HFF-Myc (cell line): ENCODE measurements around the gene SEC31A.
"Not testable (repeated sequence)": the region's sequence is repeated elsewhere in the genome, so short reads cannot be mapped to it uniquely, and the experiment has no call there.

Experiments used
- DNase-seq: peaks from one replicate; pipeline ENCODE4 v3.0.0-alpha.2; 2011; ENCODE audit warnings: low read depth; ENCODE audit errors: extremely low read depth
- H3K4me3 ChIP-seq: replicated peaks from 2 replicates; pipeline ENCODE4 v1.5.1; 2011; ENCODE audit warnings: low read depth, mild to moderate bottlenecking, control low read depth, low read length
- TF ChIP-seq, protein P1 (sequence below): IDR thresholded peaks from 2 replicates; pipeline ENCODE4 v1.5.1; 2012; ENCODE audit warnings: mild to moderate bottlenecking, low read depth, low read length, control low read depth; ENCODE audit errors: missing control alignments

The SEC31A gene

DNA sequence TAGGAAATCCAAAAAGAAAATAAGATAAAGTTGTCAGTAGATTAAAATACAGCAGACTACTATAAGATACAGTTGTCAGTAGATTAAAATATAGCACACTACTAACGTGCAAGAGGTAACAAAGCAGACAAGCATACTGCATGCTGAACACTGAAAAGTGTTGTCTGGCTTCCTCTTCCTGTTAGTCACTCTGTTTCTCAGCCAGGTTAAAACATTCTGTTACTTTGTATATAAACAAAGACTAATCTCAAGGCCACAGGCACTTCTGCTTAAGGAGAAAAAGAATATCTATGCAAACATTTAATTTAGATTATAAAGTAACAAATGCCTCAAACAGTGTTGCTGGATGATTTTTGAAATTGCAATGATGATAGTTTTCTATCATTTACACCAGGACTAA, 51.3 kb downstream of the SEC31A start:
- no peak overlapping the region for H3K4me3 ChIP-seq
- no peak for DNase-seq
- TF ChIP-seq, protein P1, sequence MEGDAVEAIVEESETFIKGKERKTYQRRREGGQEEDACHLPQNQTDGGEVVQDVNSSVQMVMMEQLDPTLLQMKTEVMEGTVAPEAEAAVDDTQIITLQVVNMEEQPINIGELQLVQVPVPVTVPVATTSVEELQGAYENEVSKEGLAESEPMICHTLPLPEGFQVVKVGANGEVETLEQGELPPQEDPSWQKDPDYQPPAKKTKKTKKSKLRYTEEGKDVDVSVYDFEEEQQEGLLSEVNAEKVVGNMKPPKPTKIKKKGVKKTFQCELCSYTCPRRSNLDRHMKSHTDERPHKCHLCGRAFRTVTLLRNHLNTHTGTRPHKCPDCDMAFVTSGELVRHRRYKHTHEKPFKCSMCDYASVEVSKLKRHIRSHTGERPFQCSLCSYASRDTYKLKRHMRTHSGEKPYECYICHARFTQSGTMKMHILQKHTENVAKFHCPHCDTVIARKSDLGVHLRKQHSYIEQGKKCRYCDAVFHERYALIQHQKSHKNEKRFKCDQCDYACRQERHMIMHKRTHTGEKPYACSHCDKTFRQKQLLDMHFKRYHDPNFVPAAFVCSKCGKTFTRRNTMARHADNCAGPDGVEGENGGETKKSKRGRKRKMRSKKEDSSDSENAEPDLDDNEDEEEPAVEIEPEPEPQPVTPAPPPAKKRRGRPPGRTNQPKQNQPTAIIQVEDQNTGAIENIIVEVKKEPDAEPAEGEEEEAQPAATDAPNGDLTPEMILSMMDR: no peak

DNA sequence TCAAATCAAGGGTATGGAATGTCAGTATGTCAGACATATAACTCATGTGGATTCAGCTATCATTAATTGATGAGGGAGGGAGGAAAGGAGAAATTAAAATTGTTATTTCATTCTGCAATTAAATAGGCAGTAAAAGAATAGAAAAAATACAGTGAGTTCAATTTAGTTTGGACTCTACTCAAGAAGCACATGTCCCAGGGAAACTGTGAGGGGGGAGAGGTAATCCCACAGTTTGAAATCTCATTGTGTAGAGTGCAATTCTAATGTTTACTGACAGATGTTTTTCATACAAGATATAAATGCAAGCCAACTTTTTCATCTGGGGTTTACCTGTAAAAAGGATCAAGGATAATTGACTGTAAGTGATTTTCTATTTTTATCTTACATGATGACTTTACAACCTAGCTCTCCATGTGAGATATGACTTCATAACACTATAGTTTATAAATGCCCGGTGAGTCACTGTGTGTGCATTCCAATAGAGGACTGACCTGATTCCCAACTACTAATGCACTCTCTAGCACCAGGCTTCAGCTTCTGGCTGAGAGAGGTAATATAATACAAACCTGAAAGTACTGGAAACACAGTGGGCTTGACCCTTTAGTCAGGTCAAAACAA, 57.1 kb downstream of the SEC31A start:
- TF ChIP-seq, protein P1: no peak
- H3K4me3 ChIP-seq: no peak overlapping the region
- DNase-seq: peak; percentile 74

DNA sequence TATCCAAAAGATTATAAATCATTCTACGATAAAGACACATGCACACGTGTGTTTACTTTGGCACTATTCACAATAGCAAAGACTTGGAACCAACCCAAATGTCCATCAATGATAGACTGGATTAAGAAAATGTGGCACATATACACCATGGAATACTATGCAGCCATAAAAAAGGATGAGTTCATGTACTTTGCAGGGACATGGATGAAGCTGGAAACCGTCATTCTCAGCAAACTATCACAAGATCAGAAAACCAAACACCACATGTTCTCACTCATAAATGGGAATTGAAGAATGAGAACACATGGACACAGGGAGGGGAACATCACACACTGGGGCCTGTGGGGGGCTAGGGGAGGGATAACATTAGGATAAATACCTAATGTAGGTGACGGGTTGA, 57.9 kb downstream of the SEC31A start:
- H3K4me3 ChIP-seq, DNase-seq: not testable (repeated sequence)

DNA sequence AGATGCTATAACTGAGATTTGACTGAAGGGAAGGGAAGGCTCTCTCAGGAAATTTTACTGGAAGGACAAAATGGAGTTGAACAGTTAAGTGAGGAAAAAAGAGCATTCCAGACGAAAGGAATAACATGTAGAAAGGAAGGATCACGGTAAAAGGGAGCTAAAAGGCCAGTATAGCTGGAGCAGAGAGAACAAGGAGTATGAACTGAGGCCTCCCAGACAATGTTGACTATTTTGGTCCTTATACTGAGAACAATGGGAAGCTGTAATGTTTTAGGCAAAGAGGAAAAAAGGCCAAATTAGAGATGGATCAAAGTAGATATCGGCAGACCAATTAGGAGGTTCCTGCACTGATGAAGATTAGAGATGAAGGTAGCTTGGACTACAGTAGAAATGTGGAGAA, 65.5 kb downstream of the SEC31A start:
- H3K4me3 ChIP-seq: no peak overlapping the region
- TF ChIP-seq, protein P1: no peak
- no peak for DNase-seq

DNA sequence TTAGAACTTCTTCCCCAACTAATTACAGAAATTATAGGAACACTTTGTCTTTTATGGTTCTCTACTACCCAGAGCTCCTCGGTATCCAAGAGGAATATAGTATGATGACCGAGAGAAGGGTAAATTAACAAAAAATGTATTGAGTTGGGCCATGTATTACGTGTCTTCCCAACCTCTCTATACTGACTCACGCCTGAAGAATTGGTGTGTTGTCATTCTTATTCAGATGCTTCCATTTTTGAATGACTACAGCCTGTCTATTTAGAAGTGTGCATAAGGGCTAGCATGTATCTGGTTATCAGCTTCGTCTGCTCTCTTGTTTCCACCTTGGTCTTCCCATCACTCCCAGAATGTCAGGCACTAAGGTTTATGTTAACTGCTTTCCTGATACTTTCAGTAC, 67.9 kb downstream of the SEC31A start:
- no peak overlapping the region for H3K4me3 ChIP-seq
- TF ChIP-seq, protein P1: no peak
- no peak for DNase-seq

DNA sequence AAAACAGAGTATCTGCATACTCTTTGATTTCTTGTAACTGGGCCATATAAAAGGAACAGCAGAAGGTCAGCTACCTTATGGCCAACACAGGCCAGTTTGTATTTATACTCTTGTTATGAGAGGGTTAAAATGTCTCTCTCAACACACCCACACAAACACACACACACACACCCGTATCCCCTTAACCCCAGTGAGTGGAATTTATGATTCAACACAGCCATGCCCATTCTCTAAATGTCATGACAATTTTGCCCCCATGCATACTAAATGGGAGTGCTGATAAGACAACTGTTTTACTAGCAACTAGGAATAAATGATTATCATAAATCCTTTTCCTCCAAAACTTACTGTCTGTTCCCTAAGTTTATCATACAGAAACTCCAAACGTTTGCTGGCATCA, 70.3 kb downstream of the SEC31A start:
- DNase-seq: no peak
- H3K4me3 ChIP-seq: no peak overlapping the region
- TF ChIP-seq, protein P1: no peak

DNA sequence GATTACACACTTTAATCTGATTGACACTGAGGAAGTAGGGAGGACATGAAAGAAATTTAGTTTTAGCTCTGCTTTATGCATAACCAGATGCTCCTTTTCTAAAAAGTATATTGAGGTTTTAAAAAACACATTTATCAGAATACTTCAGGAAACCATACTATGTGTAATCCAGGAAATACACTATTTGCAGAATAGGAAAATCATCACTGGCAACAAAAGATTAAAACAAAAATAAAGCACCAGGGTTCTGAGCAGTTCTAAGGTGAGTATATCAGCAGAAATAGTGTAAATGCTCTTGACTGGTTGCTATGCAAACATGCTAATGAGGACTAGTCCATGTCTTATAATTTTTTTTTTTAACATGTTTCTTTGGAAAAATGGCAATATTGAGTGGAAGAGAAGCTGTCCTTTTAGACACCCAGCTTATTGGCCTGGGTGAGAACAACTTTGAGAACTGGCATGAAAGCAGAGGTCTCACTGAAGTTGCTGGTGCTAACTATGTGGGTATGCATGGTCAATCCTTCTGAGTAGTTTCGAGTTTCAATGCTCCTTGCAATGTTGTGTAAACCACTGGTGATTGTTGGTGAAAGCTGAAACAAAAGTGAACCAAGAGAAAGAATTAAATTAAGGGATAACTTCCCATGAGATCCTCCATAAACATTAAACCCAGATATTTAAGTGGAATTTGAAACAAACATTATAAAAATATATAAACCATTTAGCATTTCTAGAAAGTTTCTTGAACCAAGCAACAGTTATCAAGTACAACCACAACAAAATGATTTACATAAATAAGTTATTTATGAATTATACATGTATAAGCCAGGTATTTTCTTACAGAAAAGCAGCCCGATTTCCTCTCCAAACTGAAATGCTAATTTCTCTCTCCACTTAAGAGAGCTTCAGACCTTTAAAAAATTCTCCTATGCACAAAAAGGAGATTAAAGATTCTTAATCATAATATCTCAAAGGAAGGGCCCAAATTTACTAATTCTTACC, 72.0 kb downstream of the SEC31A start:
- no peak overlapping the region for H3K4me3 ChIP-seq
- TF ChIP-seq, protein P1: no peak
- DNase-seq: no peak

DNA sequence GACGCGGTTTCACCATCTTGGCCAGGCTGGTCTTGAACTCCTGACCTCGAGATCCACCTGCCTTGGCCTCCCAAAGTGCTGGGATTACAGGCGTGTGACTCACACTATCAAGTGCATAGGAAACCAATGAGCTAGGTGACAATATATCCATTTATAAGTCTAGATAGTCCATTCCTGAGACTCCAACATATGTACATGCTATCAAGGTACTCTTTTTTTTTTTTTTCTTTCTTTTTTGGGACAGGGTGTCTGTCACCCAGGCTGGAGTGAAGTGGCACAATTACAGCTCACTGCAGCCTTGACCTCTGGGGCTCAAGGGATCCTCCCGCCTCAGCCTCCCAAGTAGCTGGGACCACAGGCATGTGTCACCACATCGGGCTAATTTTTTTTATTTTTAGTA, 74.1 kb downstream of the SEC31A start:
- DNase-seq, H3K4me3 ChIP-seq: not testable (repeated sequence)
